Transverse colon (tissue), 4 donors: Measurements from ENCODE around the gene BDKRB2. TPM values are rescaled to one million over a fixed set of nuclear protein-coding genes. Genes with fewer than 3 reads are reported as not detected.

ENCODE experiments used
- DNase-seq: peaks from one replicate; pipeline ENCODE4 v3.0.0-alpha.2; 2019
- H3K27ac ChIP-seq, 4 donors: fragments of 200-600 bp; sonication (generic); 2 replicates each; pipeline ENCODE4 v1.5.1; 2016 to 2018; ENCODE audit warnings: inconsistent platforms in 4 of 4
- H3K27me3 ChIP-seq: fragments of 200-600 bp; sonication (generic); 2 replicates; pipeline ENCODE4 v1.5.1; 2017; ENCODE audit warnings: inconsistent platforms
- H3K36me3 ChIP-seq, 4 donors: fragments of 200-600 bp; sonication (generic); 2 replicates each; pipeline ENCODE4 v1.5.1; 2017 to 2019; ENCODE audit warnings: inconsistent platforms in 4 of 4
- H3K4me1 ChIP-seq, 4 donors: fragments of 200-600 bp; sonication (generic); 2 replicates each; pipeline ENCODE4 v1.5.1; 2017 to 2020; ENCODE audit warnings: inconsistent platforms in 4 of 4
- H3K4me3 ChIP-seq, 4 donors: fragments of 200-600 bp; sonication (generic); 1 replicate in 1 of 4; 2 replicates in 3 of 4; pipeline versions ENCODE4 v1.5.1 to v1.6.1; 2017 to 2019; ENCODE audit warnings: inconsistent platforms in 4 of 4
- H3K9me3 ChIP-seq, 2 donors: fragments of 200-600 bp; sonication (generic); 2 replicates each; pipeline ENCODE4 v1.5.1; 2017 to 2019; ENCODE audit warnings: inconsistent platforms in 2 of 2
- EP300 ChIP-seq: sonication (generic); formaldehyde crosslinking; IDR thresholded peaks from one replicate; pipeline ENCODE4 v1.6.1; 2017; ENCODE audit warnings: antibody characterized with exemption, low read depth
- POLR2A ChIP-seq: fragments of 450-650 bp; IDR thresholded peaks from one replicate; pipeline ENCODE4 v1.6.1; 2016; ENCODE audit warnings: antibody characterized with exemption, mild to moderate bottlenecking, moderate library complexity
- POLR2AphosphoS5 ChIP-seq, 3 donors: sonication (generic); formaldehyde crosslinking; IDR thresholded peaks; one replicate each; pipeline ENCODE4 v1.6.1; 2016; ENCODE audit warnings: antibody characterized with exemption in 3 of 3
- WGBS, 2 donors: methylation state at CpG; one replicate each; pipeline ENCODE4 v1.1.5; 2018; ENCODE audit warnings: low coverage in 1 of 2; 5-methylcytosine and 5-hydroxymethylcytosine counted together
- in situ Hi-C, 4 donors: fragments of 200-750 bp; cut with MboI; loops; one replicate each; pipeline versions ENCODE4 v1.15.0 to v1.15.1; 2017; ENCODE audit warnings: low sequenced_read_pairs in 3 of 4, low pct_ligation_motif_present in 1 of 4, low pct_unique_long_range_greater_than_20kb in 1 of 4
- intact Hi-C: fragments of 100-400 bp; cut with DNase I; formaldehyde crosslinking; loops from one replicate; pipeline ENCODE4 v1.15.1; 2023; ENCODE audit warnings: low total_unique reads
- total RNA-seq, 4 donors: library from RNA; depleted of rRNA; stranded (reverse); fragments of >200 nt; gene quantifications; one replicate each; pipeline ENCODE4 v1.1.0, GENCODE V29; 2016
- TF ChIP-seq, protein P1 (sequence below), 5 experiments: fragments of 200-600 bp in 3 of 5; fragments of 450-650 bp in 2 of 5; sonication (generic) in 3 of 5; IDR thresholded peaks; 1 replicate in 2 of 5; 2 replicates in 3 of 5; pipeline ENCODE4 v1.5.1; 2016 to 2017; ENCODE audit warnings: antibody characterized with exemption in 5 of 5, inconsistent platforms in 3 of 5, mild to moderate bottlenecking in 2 of 5, moderate library complexity in 1 of 5

BDKRB2 gene
- total RNA-seq, 4 donors from 2014 or later, result 2.6 to 19.8 (median 17.4) TPM

DNA sequence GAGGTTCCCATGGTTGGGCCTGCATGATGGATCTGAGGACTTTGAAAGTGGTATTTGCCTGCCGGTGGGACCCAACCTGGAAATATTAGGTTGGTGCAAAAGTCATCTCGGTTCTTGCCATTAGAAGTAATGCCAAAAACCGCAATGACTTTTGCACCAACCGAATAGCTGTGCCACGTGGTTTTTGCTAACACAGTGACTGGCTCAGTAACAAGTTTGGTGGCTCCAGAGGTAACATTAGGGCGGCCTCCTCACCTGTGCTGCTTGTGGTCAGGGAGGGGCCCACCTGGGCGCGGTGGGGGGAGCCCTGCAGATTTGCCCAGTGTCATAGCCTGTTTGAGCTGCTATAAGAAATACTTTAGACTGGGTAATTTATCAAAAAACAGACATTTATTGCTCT lies 1.8 kb downstream of the BDKRB2 start:
- no peak for TF ChIP-seq POLR2A
- no peak for TF ChIP-seq POLR2AphosphoS5 (IDR thresholded peaks at IDR 0.05)
- TF ChIP-seq, protein P1, sequence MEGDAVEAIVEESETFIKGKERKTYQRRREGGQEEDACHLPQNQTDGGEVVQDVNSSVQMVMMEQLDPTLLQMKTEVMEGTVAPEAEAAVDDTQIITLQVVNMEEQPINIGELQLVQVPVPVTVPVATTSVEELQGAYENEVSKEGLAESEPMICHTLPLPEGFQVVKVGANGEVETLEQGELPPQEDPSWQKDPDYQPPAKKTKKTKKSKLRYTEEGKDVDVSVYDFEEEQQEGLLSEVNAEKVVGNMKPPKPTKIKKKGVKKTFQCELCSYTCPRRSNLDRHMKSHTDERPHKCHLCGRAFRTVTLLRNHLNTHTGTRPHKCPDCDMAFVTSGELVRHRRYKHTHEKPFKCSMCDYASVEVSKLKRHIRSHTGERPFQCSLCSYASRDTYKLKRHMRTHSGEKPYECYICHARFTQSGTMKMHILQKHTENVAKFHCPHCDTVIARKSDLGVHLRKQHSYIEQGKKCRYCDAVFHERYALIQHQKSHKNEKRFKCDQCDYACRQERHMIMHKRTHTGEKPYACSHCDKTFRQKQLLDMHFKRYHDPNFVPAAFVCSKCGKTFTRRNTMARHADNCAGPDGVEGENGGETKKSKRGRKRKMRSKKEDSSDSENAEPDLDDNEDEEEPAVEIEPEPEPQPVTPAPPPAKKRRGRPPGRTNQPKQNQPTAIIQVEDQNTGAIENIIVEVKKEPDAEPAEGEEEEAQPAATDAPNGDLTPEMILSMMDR (IDR thresholded peaks at IDR 0.05), result no peak
- no peak for TF ChIP-seq EP300
- Histone ChIP-seq H3K4me1 (peaks cover 8 to 35% (median 28%) of the 10 kb centered on the region in 4 donors), H3K36me3 (no peaks in the 10 kb centered on the region), H3K27me3 (no peaks in the 10 kb centered on the region), H3K9me3 (no peaks in the 10 kb centered on the region), H3K27ac (peak overlapping the region; percentile 69 to 84 (median 80)), H3K4me3 (peak overlapping the region in 2 of 4 donors; percentile 38 to 51)
- peak; percentile 50 for DNase-seq
- 29 to 35% methylated on average over 5 to 8 of the region's 8 CpGs for whole genome bisulfite sequencing, 2 donors
- in situ Hi-C loops, result no loop called here
- intact Hi-C loops, result loop anchor here (10.0 kb wide), 1 partner anchor 102 kb away; no protein-coding TSS in a partner anchor

DNA sequence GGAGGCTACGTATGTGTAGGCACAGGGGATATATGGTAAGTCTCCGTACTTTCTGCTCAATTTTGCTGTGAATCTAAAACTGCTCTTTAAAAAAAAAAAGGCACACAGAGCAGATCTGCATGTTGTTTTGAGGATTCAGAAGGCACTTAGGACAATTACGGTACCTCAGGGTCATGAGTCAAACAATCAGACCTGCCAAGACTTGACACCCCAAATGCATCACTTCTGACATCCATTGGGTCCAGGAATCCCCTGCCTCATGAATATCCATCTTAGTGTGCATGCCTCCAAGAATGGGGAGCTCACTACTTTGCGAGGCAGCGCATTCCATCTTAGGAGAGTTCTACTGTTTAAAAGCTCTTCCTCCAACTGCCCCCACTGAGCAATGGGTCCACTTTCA lies 3.0 kb downstream of the BDKRB2 start:
- Histone ChIP-seq H3K27ac (no peak overlapping the region), H3K4me1 (peaks cover 8 to 35% (median 28%) of the 10 kb centered on the region in 4 donors), H3K4me3 (no peak overlapping the region), H3K27me3 (no peaks in the 10 kb centered on the region), H3K9me3 (peaks cover 0 to 4% of the 10 kb centered on the region in 2 donors), H3K36me3 (no peaks in the 10 kb centered on the region)
- WGBS, 2 donors, result 72 to 88% methylated on average over 3 to 5 of the region's 5 CpGs
- DNase-seq, result no peak
- intact Hi-C loops (loop anchor here (10.0 kb wide), 1 partner anchor 103 kb away; no protein-coding TSS in a partner anchor), in situ Hi-C loops (no loop called here)
- TF ChIP-seq EP300, result no peak
- no peak for TF ChIP-seq POLR2AphosphoS5 (IDR thresholded peaks at IDR 0.05)
- TF ChIP-seq, protein P1 (IDR thresholded peaks at IDR 0.05), result no peak
- no peak for TF ChIP-seq POLR2A

DNA sequence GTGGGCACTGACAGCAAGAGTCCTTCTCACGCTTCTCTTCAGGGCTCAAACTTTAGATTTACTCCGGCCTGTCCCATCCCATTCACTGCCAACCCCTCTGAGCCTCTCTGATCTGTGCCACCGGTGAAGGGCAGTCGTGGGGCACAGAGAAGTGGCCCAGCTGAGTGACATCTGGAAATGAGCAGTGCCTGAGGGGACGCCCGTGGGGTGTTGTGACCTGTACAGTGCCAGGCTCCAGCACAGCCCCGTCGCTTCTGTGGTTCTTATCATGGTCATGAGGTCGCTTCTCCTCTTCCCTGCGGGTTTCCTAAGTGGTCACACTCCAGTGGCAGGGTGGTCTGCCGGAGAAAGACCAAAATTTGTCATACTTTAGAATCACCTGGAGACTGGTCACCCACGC lies 4.1 kb downstream of the BDKRB2 start:
- WGBS, 2 donors, result 88% methylated on average over 12 of the region's 12 CpGs; no CpG with 5 or more reads in 1 of the 2 donors

DNA sequence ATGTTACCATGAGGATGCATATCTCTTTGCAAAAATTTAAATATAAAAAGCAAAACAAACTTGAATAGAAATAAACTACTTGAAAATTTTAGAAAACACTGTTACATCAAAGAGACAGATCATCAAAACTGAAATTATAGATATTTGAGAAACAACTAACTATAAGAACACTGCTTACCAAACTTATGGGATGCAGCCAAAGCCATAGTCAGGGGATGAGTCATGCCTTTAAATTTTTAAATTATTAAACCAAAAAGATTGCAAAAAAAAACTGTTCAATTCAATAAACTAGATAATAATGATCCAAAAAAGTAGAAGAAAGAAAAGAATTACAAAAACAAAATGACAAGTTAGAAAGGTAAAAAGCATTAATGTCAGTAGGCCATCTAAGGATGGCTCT lies 7.5 kb downstream of the BDKRB2 start:
- no peaks in the 10 kb centered on the region for H3K27me3 ChIP-seq
- no peaks in the 10 kb centered on the region for H3K36me3 ChIP-seq
- DNase-seq, result no peak
- peaks cover 0 to 4% of the 10 kb centered on the region in 2 donors for H3K9me3 ChIP-seq
- peaks cover 0 to 9% (median under 1%) of the 10 kb centered on the region in 4 donors for H3K4me1 ChIP-seq
- H3K27ac ChIP-seq, result no peak overlapping the region
- TF ChIP-seq POLR2A (no peak), EP300 (no peak), POLR2AphosphoS5 (IDR thresholded peaks at IDR 0.05) (no peak)
- TF ChIP-seq, protein P1 (IDR thresholded peaks at IDR 0.05), result no peak
- intact Hi-C loops, result no loop called here
- H3K4me3 ChIP-seq, result no peak overlapping the region
- in situ Hi-C loops, result no loop called here

More for the DNA sequence above, 4.1 kb downstream of the BDKRB2 start:
- peaks cover 0 to 4% of the 10 kb centered on the region in 2 donors for H3K9me3 ChIP-seq
- in situ Hi-C loops, result no loop called here
- TF ChIP-seq, protein P1 (IDR thresholded peaks at IDR 0.05), result no peak
- TF ChIP-seq EP300 (no peak), POLR2A (no peak), POLR2AphosphoS5 (IDR thresholded peaks at IDR 0.05) (no peak)
- H3K4me3 ChIP-seq, result no peak overlapping the region
- no peaks in the 10 kb centered on the region for H3K27me3 ChIP-seq
- H3K36me3 ChIP-seq, result no peaks in the 10 kb centered on the region
- DNase-seq, result no peak
- peaks cover 6 to 31% (median 25%) of the 10 kb centered on the region in 4 donors for H3K4me1 ChIP-seq
- H3K27ac ChIP-seq, result no peak overlapping the region
- intact Hi-C loops, result loop anchor here (10.0 kb wide), 1 partner anchor 104 kb away; no protein-coding TSS in a partner anchor
